Measurements from ENCODE around the gene ARHGAP32. TPM values are rescaled to one million over a fixed set of nuclear protein-coding genes. Genes with fewer than 3 reads are reported as not detected.

ARHGAP32 gene
- polyA plus RNA-seq, 1 donor from 2014 or later, result 0.54 TPM

- H3K27me3 Mint-ChIP-seq, result peaks cover 2% of the 10 kb centered on the region
- H3K36me3 Mint-ChIP-seq, result no peaks in the 10 kb centered on the region
- no peak overlapping the region for H3K27ac Mint-ChIP-seq
- H3K9me3 Mint-ChIP-seq, result peaks cover 0 to 4% (median 2%) of the 10 kb centered on the region in 3 donors
- H3K4me1 Mint-ChIP-seq, result no peaks in the 10 kb centered on the region
- H3K4me3 Mint-ChIP-seq, result no peak overlapping the region
Measured at GRCh38 chr11:128985880-128986279, 206.2 kb downstream of the ARHGAP32 start.

- no peaks in the 10 kb centered on the region for H3K4me1 Mint-ChIP-seq
- no peak overlapping the region for H3K4me3 Mint-ChIP-seq
- no peaks in the 10 kb centered on the region for H3K36me3 Mint-ChIP-seq
- no peaks in the 10 kb centered on the region for H3K9me3 Mint-ChIP-seq
- H3K27me3 Mint-ChIP-seq, result no peaks in the 10 kb centered on the region
- no peak overlapping the region for H3K27ac Mint-ChIP-seq
Measured at GRCh38 chr11:128983023-128983422, 209.1 kb downstream of the ARHGAP32 start.

DNA sequence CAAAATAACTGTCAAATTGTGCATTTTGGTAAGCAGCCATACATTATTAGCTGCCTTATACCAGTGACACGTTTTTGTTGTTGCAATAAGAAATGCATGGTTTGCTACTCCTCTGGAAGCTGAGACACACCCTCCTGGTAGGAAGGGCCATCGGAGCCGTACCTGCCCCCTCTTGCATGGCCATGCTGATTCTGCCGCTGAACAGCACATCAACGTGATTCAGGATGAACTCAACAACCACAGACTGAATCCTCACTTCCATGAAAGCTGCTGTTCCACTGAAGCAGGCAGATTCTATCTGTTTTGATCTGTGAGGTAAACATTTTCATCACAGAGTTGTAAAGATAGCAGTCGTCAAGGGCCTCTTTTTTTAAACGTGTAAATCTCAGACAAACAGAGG lies 210.9 kb downstream of the ARHGAP32 start:
- H3K9me3 Mint-ChIP-seq, result no peaks in the 10 kb centered on the region
- H3K4me1 Mint-ChIP-seq, result no peaks in the 10 kb centered on the region
- no peak overlapping the region for H3K27ac Mint-ChIP-seq
- H3K36me3 Mint-ChIP-seq, result no peaks in the 10 kb centered on the region
- no peak overlapping the region for H3K4me3 Mint-ChIP-seq
- H3K27me3 Mint-ChIP-seq, result peaks cover 6% of the 10 kb centered on the region

GRCh38 chr11:128970598-128971190 lies 221.4 kb downstream of the ARHGAP32 start:
- H3K27me3 Mint-ChIP-seq, result peaks cover 4% of the 10 kb centered on the region
- H3K9me3 Mint-ChIP-seq, result no peaks in the 10 kb centered on the region
- H3K4me3 Mint-ChIP-seq, result no peak overlapping the region
- H3K27ac Mint-ChIP-seq, result no peak overlapping the region
- H3K4me1 Mint-ChIP-seq, result peaks cover under 1 to 1% (median 1%) of the 10 kb centered on the region in 3 donors
- H3K36me3 Mint-ChIP-seq, result peaks cover 4% of the 10 kb centered on the region

GRCh38 chr11:128968916-128969315 lies 223.2 kb downstream of the ARHGAP32 start:
- Mint-ChIP-seq H3K4me3 (no peak overlapping the region), H3K27ac (no peak overlapping the region), H3K27me3 (peaks cover 4% of the 10 kb centered on the region), H3K36me3 (peaks cover 4% of the 10 kb centered on the region), H3K9me3 (no peaks in the 10 kb centered on the region), H3K4me1 (peaks cover 4 to 9% (median 5%) of the 10 kb centered on the region in 3 donors)

DNA sequence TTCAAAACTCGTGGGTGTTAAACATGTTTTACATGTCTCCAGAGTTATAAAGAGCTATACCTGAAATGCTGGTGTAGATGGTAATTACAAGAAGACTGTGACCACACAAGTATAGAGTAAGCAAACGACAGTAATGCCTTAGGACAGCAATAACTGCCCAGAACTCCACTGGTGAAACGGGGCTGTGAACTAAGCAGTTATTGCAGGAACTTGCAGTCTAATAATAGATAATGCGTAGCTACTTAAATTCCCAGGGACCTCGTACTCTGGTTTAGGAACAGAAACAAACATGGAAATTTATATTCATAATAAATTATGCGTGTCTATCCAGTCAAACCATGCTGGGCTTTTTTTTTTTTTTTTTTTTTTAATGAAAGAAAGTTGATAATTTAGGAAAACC lies 224.5 kb downstream of the ARHGAP32 start:
- H3K4me1 Mint-ChIP-seq, result peaks cover 7 to 10% (median 9%) of the 10 kb centered on the region in 3 donors
- H3K4me3 Mint-ChIP-seq, result no peak overlapping the region
- H3K36me3 Mint-ChIP-seq, result no peaks in the 10 kb centered on the region

GRCh38 chr11:128965485-128965884 lies 226.6 kb downstream of the ARHGAP32 start:
- Mint-ChIP-seq H3K4me3 (peak overlapping the region in 2 of 4 donors; percentile 14 to 65), H3K27ac (no peak overlapping the region), H3K27me3 (peaks cover 2% of the 10 kb centered on the region), H3K4me1 (peaks cover 7 to 10% (median 9%) of the 10 kb centered on the region in 3 donors), H3K36me3 (no peaks in the 10 kb centered on the region), H3K9me3 (no peaks in the 10 kb centered on the region)

More for the DNA sequence above, 224.5 kb downstream of the ARHGAP32 start:
- H3K27me3 Mint-ChIP-seq, result peaks cover 2% of the 10 kb centered on the region
- no peak overlapping the region for H3K27ac Mint-ChIP-seq
- H3K9me3 Mint-ChIP-seq, result no peaks in the 10 kb centered on the region

- Mint-ChIP-seq H3K9me3 (no peaks in the 10 kb centered on the region), H3K36me3 (no peaks in the 10 kb centered on the region), H3K4me3 (peak overlapping the region in 2 of 4 donors; percentile 3 to 37), H3K27ac (no peak overlapping the region), H3K4me1 (peaks cover 7 to 10% (median 9%) of the 10 kb centered on the region in 3 donors), H3K27me3 (peaks cover 6% of the 10 kb centered on the region)
Measured at GRCh38 chr11:128964463-128964930, 227.6 kb downstream of the ARHGAP32 start.

GRCh38 chr11:128963744-128964325 lies 228.3 kb downstream of the ARHGAP32 start:
- Mint-ChIP-seq H3K4me3 (no peak overlapping the region), H3K4me1 (peaks cover 7 to 10% (median 9%) of the 10 kb centered on the region in 3 donors), H3K27ac (no peak overlapping the region), H3K27me3 (peaks cover 10% of the 10 kb centered on the region), H3K36me3 (no peaks in the 10 kb centered on the region), H3K9me3 (no peaks in the 10 kb centered on the region)

GRCh38 chr11:128962896-128963295 lies 229.2 kb downstream of the ARHGAP32 start:
- Mint-ChIP-seq H3K4me1 (peaks cover 7 to 10% (median 9%) of the 10 kb centered on the region in 3 donors), H3K27me3 (peaks cover 13% of the 10 kb centered on the region), H3K27ac (no peak overlapping the region), H3K9me3 (no peaks in the 10 kb centered on the region), H3K36me3 (no peaks in the 10 kb centered on the region), H3K4me3 (peak overlapping the region in 1 of 4 donors; percentile 25)

GRCh38 chr11:128961645-128962044 lies 230.5 kb downstream of the ARHGAP32 start:
- Mint-ChIP-seq H3K36me3 (no peaks in the 10 kb centered on the region), H3K27me3 (peaks cover 13% of the 10 kb centered on the region), H3K4me1 (peaks cover 6 to 10% (median 9%) of the 10 kb centered on the region in 3 donors), H3K27ac (peak overlapping the region in 1 of 3 donors; percentile 7), H3K4me3 (no peak overlapping the region), H3K9me3 (no peaks in the 10 kb centered on the region)

DNA sequence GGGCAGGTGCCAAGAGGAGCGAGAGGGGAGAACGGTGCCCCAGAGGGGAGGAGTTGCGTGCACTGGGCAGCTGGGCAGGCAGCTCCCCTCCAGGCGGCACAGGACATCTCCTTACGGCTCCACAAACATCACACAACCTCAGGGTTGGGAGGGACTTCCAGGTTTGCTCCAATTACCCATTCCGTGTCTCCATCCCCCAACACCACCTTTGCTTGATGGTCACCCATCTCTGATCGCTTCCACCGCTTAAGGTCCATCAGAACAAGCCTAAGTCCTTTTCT lies 235.0 kb downstream of the ARHGAP32 start:
- Mint-ChIP-seq H3K4me3 (no peak overlapping the region), H3K4me1 (peaks cover 0 to 5% (median 3%) of the 10 kb centered on the region in 3 donors), H3K9me3 (no peaks in the 10 kb centered on the region), H3K36me3 (no peaks in the 10 kb centered on the region), H3K27ac (no peak overlapping the region), H3K27me3 (peaks cover 16% of the 10 kb centered on the region)

DNA sequence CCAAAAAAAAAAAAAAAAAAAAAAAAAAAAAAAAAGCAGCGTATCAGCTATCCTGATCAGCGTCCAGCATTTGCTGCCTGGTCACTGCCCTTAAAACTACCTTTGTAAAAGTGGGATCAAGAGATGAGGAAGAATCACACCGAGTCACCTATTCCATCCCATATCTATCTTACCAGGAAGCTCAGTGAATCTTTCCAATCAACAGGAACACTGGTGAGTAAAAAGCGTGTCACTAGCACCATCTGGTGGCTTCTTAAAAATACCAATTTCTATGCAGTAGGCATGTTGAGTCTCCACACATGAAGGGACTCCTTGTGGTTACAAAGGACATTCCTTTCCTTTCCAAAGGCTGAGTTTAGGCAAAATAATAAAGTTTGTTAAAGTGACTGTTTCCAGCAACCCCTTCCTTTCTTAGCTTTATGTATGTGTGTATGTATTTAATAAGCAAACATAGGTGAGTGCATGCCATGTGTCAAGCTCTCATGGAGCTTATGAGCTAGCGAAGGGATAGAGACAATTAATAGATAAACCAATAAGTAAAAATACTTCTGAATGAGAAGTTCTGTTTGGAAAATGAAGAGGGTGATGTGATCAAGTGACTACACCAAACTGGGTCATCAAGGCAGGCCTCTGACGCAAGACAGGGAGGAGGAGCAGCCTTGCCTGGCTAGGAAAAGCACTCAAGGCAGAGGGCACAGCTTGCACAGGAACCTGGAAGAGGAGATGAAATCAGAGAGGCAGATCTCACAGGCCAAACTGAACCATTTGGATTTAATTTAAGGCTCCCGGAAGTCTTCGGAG lies 235.5 kb downstream of the ARHGAP32 start:
- Mint-ChIP-seq H3K4me3 (no peak overlapping the region), H3K4me1 (peaks cover 0 to 5% (median 3%) of the 10 kb centered on the region in 3 donors), H3K27ac (no peak overlapping the region), H3K36me3 (no peaks in the 10 kb centered on the region), H3K27me3 (peaks cover 16% of the 10 kb centered on the region), H3K9me3 (no peaks in the 10 kb centered on the region)

DNA sequence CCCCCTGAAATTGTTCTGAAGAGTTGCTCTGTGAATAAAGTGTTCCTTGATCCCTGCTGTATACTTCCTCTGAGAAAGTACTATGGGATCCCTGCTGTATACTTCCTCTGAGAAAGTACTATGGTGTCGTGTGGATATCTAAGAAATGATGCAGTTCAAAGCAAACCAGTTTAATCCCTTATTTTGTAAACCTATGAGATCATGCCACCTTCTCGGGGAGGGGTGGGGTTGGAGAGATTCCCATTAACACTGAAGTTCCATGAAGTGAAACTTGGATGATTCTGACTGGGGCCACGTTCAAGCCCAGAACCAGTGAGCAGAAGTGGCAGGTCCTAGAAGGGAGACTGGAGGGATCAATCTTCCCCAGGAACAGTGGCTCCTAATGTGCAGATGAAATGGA lies 236.5 kb downstream of the ARHGAP32 start:
- Mint-ChIP-seq H3K4me1 (peaks cover 0 to 5% (median 3%) of the 10 kb centered on the region in 3 donors), H3K9me3 (no peaks in the 10 kb centered on the region), H3K27me3 (peaks cover 18% of the 10 kb centered on the region), H3K4me3 (no peak overlapping the region), H3K36me3 (no peaks in the 10 kb centered on the region), H3K27ac (no peak overlapping the region)

DNA sequence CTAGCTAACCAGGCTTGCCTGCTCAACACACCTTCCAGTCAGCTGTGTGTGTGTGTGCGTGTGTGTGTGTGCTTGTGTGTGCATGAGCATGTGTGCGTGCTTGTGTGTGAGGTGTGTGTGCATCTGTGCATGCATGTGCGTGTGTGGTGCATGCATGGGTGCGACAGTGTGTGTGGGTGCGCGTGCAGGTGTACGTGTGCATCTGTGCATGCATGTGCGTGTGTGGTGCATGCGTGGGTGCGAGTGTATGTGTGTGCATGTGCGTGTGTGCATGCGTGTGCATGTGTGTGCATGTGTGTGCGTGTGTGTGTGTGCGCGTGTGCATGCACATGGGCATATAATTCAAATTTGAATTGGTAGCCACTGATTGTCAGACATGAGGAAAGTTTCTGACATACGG lies 239.0 kb downstream of the ARHGAP32 start:
- Mint-ChIP-seq H3K4me1 (peaks cover 0 to 5% (median 3%) of the 10 kb centered on the region in 3 donors), H3K4me3 (no peak overlapping the region), H3K9me3 (no peaks in the 10 kb centered on the region), H3K36me3 (no peaks in the 10 kb centered on the region), H3K27ac (no peak overlapping the region), H3K27me3 (peaks cover 11% of the 10 kb centered on the region)
